K562 (cell line): ENCODE data around the gene RUFY2. TPM values are rescaled to one million over a fixed set of nuclear protein-coding genes. Genes with fewer than 3 reads are reported as not detected.

ENCODE experiments used
- ATAC-seq: fragments of 200-7000 bp; cut with Tn5 transposase; 3 replicates; pipeline ENCODE4 v1.9.1; 2020; ENCODE audit warnings: moderate library complexity
- BruUV-seq: library from RNA; stranded (reverse); fragments of 400-500 nt; replicated peaks from 2 replicates; lab custom pipeline; 2021; lab: Mats Ljungman, UMichigan
- CTCF ChIA-PET: fragments of 300-600 bp; formaldehyde crosslinking; extraction: SDS; loops from one replicate; lab custom pipeline; 2021; ENCODE audit warnings: low intra/inter-chr PET ratio; lab: Yijun Ruan, JAX
- POLR2A ChIA-PET: fragments of 300-600, 350-650 bp; sonication (Branson Sonifier 250); formaldehyde crosslinking; extraction: SDS; loops from one replicate; lab custom pipeline; 2021; ENCODE audit warnings: antibody characterized with exemption, inconsistent platforms; lab: Yijun Ruan, JAX
- DNase-seq, 4 experiments: peaks; one replicate each; pipeline versions ENCODE4 v3.0.0 to v3.0.0-alpha.2; 2011 to 2018; ENCODE audit warnings: low spot score in 3 of 4, mixed read lengths in 3 of 4; ENCODE audit errors: extremely low read depth in 1 of 4
- FAIRE-seq: peaks from 2 replicates; lab custom pipeline; 2011; peaks lifted over from hg19 to GRCh38; lab: Jason Lieb, UNC
- H2AFZ ChIP-seq: 2 replicates; pipeline ENCODE4 v1.6.0; 2011; ENCODE audit warnings: low read depth, low read length, control low read depth, inconsistent platforms
- H3K27ac ChIP-seq: fragments of 200-600 bp; 3 replicates; pipeline ENCODE4 v1.8.0; 2011; ENCODE audit warnings: low read depth, mild to moderate bottlenecking, control low read depth, inconsistent platforms, low read length, moderate library complexity, mixed read lengths; ENCODE audit errors: extremely low read depth
- H3K27me3 ChIP-seq, 2 experiments: fragments of 300-600 bp in 1 of 2; 2 replicates in 1 of 2; 3 replicates in 1 of 2; pipeline versions ENCODE4 v1.6.0 to v1.8.0; 2011; ENCODE audit warnings: inconsistent platforms in 2 of 2, low read length in 2 of 2, mild to moderate bottlenecking in 1 of 2, mixed read lengths in 1 of 2, moderate library complexity in 1 of 2; ENCODE audit not compliant: control insufficient read depth in 2 of 2, insufficient read depth in 2 of 2
- H3K36me3 ChIP-seq: fragments of 300-600 bp; 3 replicates; pipeline ENCODE4 v1.8.0; 2011; ENCODE audit warnings: mild to moderate bottlenecking, low read length, inconsistent platforms; ENCODE audit not compliant: control insufficient read depth, insufficient read depth
- H3K4me1 ChIP-seq, 2 experiments: fragments of 200-600 bp in 1 of 2; replicated peaks in 1 of 2; 2 replicates in 1 of 2; 3 replicates in 1 of 2; pipeline versions ENCODE4 v1.5.1 to v1.8.0; 2011; ENCODE audit warnings: inconsistent platforms in 2 of 2, low read length in 2 of 2, mild to moderate bottlenecking in 1 of 2, mixed read lengths in 1 of 2, moderate library complexity in 1 of 2; ENCODE audit not compliant: control insufficient read depth in 2 of 2, insufficient read depth in 2 of 2
- H3K4me2 ChIP-seq: 2 replicates; pipeline ENCODE4 v1.6.1; 2011; ENCODE audit warnings: low read length, control low read depth, inconsistent platforms, mixed read lengths; ENCODE audit not compliant: insufficient read depth
- H3K4me3 ChIP-seq: fragments of 200-600 bp; sonication (generic), shearing (Covaris generic); 2 replicates; pipeline ENCODE4 v1.5.1; 2016; ENCODE audit warnings: control low read depth, inconsistent platforms
- H3K79me2 ChIP-seq: fragments of 200-600 bp; 3 replicates; pipeline ENCODE4 v1.8.0; 2011; ENCODE audit warnings: low read length, inconsistent platforms; ENCODE audit not compliant: control insufficient read depth, insufficient read depth
- H3K9ac ChIP-seq, 2 experiments: 2 replicates each; pipeline versions ENCODE4 v1.6.0 to v1.6.1; 2011; ENCODE audit warnings: low read depth in 2 of 2, low read length in 2 of 2, control low read depth in 1 of 2, inconsistent platforms in 1 of 2, mild to moderate bottlenecking in 1 of 2, mixed read lengths in 1 of 2; ENCODE audit not compliant: insufficient read depth in 1 of 2
- H3K9me1 ChIP-seq: one replicate; pipeline ENCODE4 v1.6.0; 2011; ENCODE audit warnings: inconsistent platforms, mild to moderate bottlenecking, low read length, moderate library complexity; ENCODE audit not compliant: control insufficient read depth, insufficient read depth
- H3K9me3 ChIP-seq: replicated peaks from 2 replicates; pipeline ENCODE4 v1.5.1; 2011; ENCODE audit warnings: low read depth, low read length, inconsistent platforms; ENCODE audit not compliant: control insufficient read depth, insufficient read depth
- H4K20me1 ChIP-seq: replicated peaks from 2 replicates; pipeline ENCODE4 v1.6.1; 2011; ENCODE audit warnings: low read length, inconsistent platforms, mixed read lengths; ENCODE audit not compliant: control insufficient read depth, insufficient read depth
- FOSL1 ChIP-seq: fragments of 200-800 bp; sonication (Bioruptor generic); conservative IDR thresholded peaks from 2 replicates; pipeline ENCODE4 v1.6.1; 2016; ENCODE audit warnings: missing genetic modification characterization, missing compliant biosample characterization
- ILK ChIP-seq: fragments of 450-650 bp; IDR thresholded peaks from 2 replicates; pipeline ENCODE4 v1.6.1; 2016; ENCODE audit warnings: missing genetic modification characterization, low read depth, mild to moderate bottlenecking, missing compliant biosample characterization, moderate library complexity, borderline replicate concordance
- KDM1A ChIP-seq, 2 experiments: fragments of 450-650 bp; IDR thresholded peaks; 2 replicates each; pipeline ENCODE4 v1.6.1; 2016; ENCODE audit warnings: mild to moderate bottlenecking in 2 of 2
- SMARCC2 ChIP-seq: fragments of 450-650 bp; IDR thresholded peaks from 2 replicates; pipeline ENCODE4 v1.6.1; 2017; ENCODE audit warnings: antibody characterized with exemption, moderate library complexity, mild to moderate bottlenecking, low read depth
- SP2 ChIP-seq: IDR thresholded peaks from 2 replicates; pipeline ENCODE4 v1.6.1; 2011; ENCODE audit warnings: mild to moderate bottlenecking, low read depth, low read length, moderate library complexity; ENCODE audit not compliant: poor library complexity, severe bottlenecking; ENCODE audit errors: extremely low read depth
- ZNF75A ChIP-seq: fragments of 450-650 bp; formaldehyde crosslinking; IDR thresholded peaks from 2 replicates; pipeline ENCODE4 v1.4.0; 2020; ENCODE audit warnings: mild to moderate bottlenecking
- WGBS: fragments of 100-300 bp; shearing (Covaris generic); methylation state at CpG from one replicate; pipeline ENCODE4 v1.1.6; 2016; ENCODE audit warnings: low coverage, mixed read lengths; ENCODE audit not compliant: insufficient coverage; ENCODE audit errors: missing lambda C conversion rate; 5-methylcytosine and 5-hydroxymethylcytosine counted together
- in situ Hi-C: fragments of 300-500 bp; cut with MboI; formaldehyde crosslinking; loops from 4 replicates; pipeline ENCODE4 v1.15.0; 2018; ENCODE audit warnings: inconsistent platforms, mixed read lengths
- intact Hi-C: fragments of 100-400 bp; cut with micrococcal nuclease; formaldehyde crosslinking; loops from 2 replicates; pipeline ENCODE4 v1.14.2; 2022
- polyA plus RNA-seq, 8 experiments: library from polyadenylated mRNA; depleted of rRNA in 4 of 8; stranded (reverse) in 5 of 8; unstranded in 3 of 8; fragments of >200 nt; fragmentation: Nextera tagmentation in 2 of 8; fragmentation: Illumina TruSeq in 1 of 8; extraction: Ambion mirVana in 2 of 8; extraction: Trizol in 1 of 8; gene quantifications; 2 replicates each; pipeline versions ENCODE4 v1.2.1 to v1.2.3, GENCODE V29; 2011 to 2014; ENCODE audit warnings: inconsistent platforms in 1 of 8, missing spikeins in 1 of 8
- total RNA-seq, 7 experiments: library from RNA; depleted of rRNA in 6 of 7; stranded (reverse); fragments of >200 nt in 6 of 7; fragmentation: Illumina TruSeq in 2 of 7; extraction: Trizol in 2 of 7; gene quantifications; 2 replicates each; pipeline versions ENCODE4 v1.2.1 to v1.2.3, GENCODE V29; 2011 to 2021; ENCODE audit warnings: low replicate concordance in 1 of 7
- TF ChIP-seq, protein P1 (sequence below): fragments of 250-450 bp; sonication (Bioruptor Pico); IDR thresholded peaks from 2 replicates; pipeline ENCODE4 v1.5.0; 2021

RUFY2 gene
- total and polyA plus RNA-seq, 9 of the 15 experiments (the other 6 are each of a cell fraction or from before 2014, with no cell fraction given) = 3.7 to 20.1 (median 12.6) TPM

DNA sequence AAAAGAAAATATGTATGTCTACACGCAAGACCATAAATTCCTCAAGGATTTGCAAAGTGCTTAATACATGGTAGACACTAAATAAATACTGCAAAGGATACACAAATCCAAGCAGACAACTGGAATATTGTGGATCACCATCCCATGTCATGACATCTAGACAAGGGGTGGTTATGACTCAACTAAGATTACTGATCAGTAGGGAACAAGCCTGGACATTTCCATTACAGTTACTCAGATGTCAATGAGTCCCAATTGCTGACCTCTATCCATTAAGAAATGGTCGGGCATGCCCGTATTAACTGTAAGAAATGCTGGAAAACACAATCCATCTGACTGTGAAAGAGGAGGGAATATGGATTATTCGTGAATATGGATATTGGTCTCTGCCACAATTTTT is 27.6 kb upstream of the RUFY2 start:
- Histone ChIP-seq H3K27me3 (no peaks in the 10 kb centered on the region), H4K20me1 (no peaks in the 10 kb centered on the region), H3K4me2 (no peak overlapping the region), H3K9me1 (peaks cover 3% of the 10 kb centered on the region), H3K4me3 (no peak overlapping the region), H3K27ac (no peak overlapping the region), H3K9ac (no peak overlapping the region), H3K79me2 (no peaks in the 10 kb centered on the region), H3K9me3 (no peaks in the 10 kb centered on the region), H3K4me1 (no peaks in the 10 kb centered on the region), H3K36me3 (peaks cover 88% of the 10 kb centered on the region)
- in situ Hi-C loops (no loop called here), intact Hi-C loops (no loop called here)
- whole genome bisulfite sequencing = 85% methylated on average over 4 of the region's 4 CpGs
- DNase-seq (no peak), FAIRE-seq (no peak), ATAC-seq (no peak; the same call in 2 of the 3 replicates)
- POLR2A ChIA-PET = interaction anchor here (0.5 to 1.7 kb wide), 2 partner anchors 7 to 11 kb away, joined by 4 to 5 read pairs; no protein-coding TSS in a partner anchor
- no TSS peak for BruUV-seq
- TF ChIP-seq SMARCC2 (no peak), ZNF75A (CRISPR knock-in tag) (no peak), KDM1A (IDR thresholded peaks at IDR 0.05) (no peak), SP2 (no peak), FOSL1 (tag) (peak; percentile 31; the same call in 1 of the 2 replicates), ILK (tag) (no peak)
- TF ChIP-seq, protein P1, sequence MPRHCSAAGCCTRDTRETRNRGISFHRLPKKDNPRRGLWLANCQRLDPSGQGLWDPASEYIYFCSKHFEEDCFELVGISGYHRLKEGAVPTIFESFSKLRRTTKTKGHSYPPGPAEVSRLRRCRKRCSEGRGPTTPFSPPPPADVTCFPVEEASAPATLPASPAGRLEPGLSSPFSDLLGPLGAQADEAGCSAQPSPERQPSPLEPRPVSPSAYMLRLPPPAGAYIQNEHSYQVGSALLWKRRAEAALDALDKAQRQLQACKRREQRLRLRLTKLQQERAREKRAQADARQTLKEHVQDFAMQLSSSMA (CRISPR knock-in tag) = no peak
- TF ChIP-seq, all 486 proteins: peak for 1
- CTCF ChIA-PET = no interaction called here
- no peak overlapping the region for H2AFZ ChIP-seq
